ENCODE measurements around the gene INPP4A.

Gene INPP4A

DNA sequence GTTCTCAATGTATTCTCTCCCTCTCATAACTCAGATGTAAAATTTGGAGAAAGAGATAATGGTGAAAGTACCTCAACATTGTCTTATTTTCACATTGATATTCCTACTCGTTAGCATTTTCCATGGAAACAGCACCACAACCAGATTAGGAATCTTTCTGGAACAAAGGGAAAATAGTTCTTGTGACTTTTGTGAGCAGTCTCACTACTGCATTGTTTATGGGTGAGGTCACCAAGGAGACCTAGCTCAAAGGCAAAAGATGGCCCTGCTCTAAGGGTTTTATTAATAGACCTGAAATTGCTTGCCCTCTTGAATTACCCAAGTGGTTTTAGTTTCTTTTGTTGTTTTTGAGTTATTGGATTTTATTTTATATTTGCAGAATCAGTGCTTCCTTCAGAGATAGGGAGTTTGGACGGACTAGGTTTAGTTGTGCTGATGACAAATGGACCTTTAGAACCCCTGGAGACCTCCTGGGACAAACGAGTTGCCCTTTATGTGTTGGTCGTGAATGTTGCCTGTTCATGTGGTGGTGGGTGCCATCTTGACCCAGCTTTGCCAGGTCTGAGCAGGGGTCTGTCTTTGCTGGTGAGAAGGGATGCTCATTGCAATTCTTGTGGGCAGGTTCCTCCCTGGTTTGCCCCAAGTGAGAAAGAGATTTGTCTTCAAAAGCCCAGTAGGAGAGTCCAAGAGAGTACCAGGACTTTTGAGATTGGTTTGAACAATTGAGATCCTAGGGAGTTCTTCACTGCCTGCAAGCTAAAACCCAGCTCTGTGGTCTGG is 58.1 kb downstream of the INPP4A start:
- peaks cover 4% of the 10 kb centered on the region for H3K4me1 ChIP-seq (ENCODE audit: insufficient read depth, poor library complexity, severe bottlenecking)
- H3K4me3 ChIP-seq (ENCODE audit: severe bottlenecking): no peak overlapping the region
- H3K9me3 ChIP-seq (ENCODE audit: severe bottlenecking): no peaks in the 10 kb centered on the region
- no peaks in the 10 kb centered on the region for H3K36me3 ChIP-seq (ENCODE audit: low read depth)
- no peak for ATAC-seq (ENCODE audit: low read depth)
- H3K27ac ChIP-seq (ENCODE audit: poor library complexity, severe bottlenecking): no peak overlapping the region
- H3K27me3 ChIP-seq (ENCODE audit: insufficient read depth, poor library complexity, severe bottlenecking): no peaks in the 10 kb centered on the region
- DNase-seq (ENCODE audit: low spot score): no peak
- TF ChIP-seq, protein P1, sequence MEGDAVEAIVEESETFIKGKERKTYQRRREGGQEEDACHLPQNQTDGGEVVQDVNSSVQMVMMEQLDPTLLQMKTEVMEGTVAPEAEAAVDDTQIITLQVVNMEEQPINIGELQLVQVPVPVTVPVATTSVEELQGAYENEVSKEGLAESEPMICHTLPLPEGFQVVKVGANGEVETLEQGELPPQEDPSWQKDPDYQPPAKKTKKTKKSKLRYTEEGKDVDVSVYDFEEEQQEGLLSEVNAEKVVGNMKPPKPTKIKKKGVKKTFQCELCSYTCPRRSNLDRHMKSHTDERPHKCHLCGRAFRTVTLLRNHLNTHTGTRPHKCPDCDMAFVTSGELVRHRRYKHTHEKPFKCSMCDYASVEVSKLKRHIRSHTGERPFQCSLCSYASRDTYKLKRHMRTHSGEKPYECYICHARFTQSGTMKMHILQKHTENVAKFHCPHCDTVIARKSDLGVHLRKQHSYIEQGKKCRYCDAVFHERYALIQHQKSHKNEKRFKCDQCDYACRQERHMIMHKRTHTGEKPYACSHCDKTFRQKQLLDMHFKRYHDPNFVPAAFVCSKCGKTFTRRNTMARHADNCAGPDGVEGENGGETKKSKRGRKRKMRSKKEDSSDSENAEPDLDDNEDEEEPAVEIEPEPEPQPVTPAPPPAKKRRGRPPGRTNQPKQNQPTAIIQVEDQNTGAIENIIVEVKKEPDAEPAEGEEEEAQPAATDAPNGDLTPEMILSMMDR (IDR thresholded peaks at IDR 0.05; ENCODE audit: poor library complexity, severe bottlenecking): no peak

- no peaks in the 10 kb centered on the region for H3K36me3 ChIP-seq (ENCODE audit: low read depth)
- no peaks in the 10 kb centered on the region for H3K27me3 ChIP-seq (ENCODE audit: insufficient read depth, poor library complexity, severe bottlenecking)
- H3K27ac ChIP-seq (ENCODE audit: poor library complexity, severe bottlenecking): no peak overlapping the region
- TF ChIP-seq, protein P1 (IDR thresholded peaks at IDR 0.05; ENCODE audit: poor library complexity, severe bottlenecking): no peak
- ATAC-seq (ENCODE audit: low read depth) (no peak), DNase-seq (ENCODE audit: low spot score) (no peak)
- H3K9me3 ChIP-seq (ENCODE audit: severe bottlenecking): no peaks in the 10 kb centered on the region
- H3K4me3 ChIP-seq (ENCODE audit: severe bottlenecking): no peak overlapping the region
- peaks cover 4% of the 10 kb centered on the region for H3K4me1 ChIP-seq (ENCODE audit: insufficient read depth, poor library complexity, severe bottlenecking)
These were observed 58.9 kb downstream of the INPP4A start for GRCh38 chr2:98503481-98504105.

DNA sequence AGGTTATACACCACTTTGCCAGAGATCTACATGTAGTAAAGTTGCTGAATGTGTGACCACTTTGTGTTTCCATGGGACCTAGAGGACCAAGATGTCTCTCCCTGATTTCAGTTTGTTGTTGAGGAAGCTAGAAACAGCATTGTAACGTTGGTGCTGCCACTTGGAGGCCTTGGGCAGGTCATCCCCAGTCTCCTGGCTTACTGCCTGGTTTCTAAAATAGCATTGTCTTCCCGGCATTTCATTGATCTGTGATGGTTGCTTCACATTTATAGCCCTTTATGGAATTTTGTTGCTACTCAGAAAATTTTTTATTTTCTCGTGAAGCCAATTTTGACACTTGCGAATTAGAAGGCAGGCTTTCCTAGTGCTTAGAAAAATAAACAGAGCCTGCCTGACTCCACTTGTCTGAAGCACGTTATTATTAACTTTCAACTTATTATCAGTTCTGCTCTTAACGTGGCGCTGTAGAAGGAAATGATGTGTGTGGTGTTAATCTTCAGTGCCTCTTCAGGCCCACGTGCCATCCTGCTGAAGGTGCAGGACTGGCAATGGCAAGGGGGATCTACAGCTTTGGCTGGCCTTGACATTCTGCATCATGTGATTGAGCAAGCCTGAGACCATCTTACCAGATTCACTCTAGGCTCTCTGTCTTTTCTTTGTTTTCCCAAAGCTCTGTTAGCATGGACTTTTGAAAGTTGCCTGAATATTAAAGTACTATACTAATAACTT is 59.9 kb downstream of the INPP4A start:
- ATAC-seq (ENCODE audit: low read depth): no peak
- no peak overlapping the region for H3K27ac ChIP-seq (ENCODE audit: poor library complexity, severe bottlenecking)
- no peaks in the 10 kb centered on the region for H3K36me3 ChIP-seq (ENCODE audit: low read depth)
- H3K4me3 ChIP-seq (ENCODE audit: severe bottlenecking): no peak overlapping the region
- H3K9me3 ChIP-seq (ENCODE audit: severe bottlenecking): no peaks in the 10 kb centered on the region
- no peaks in the 10 kb centered on the region for H3K27me3 ChIP-seq (ENCODE audit: insufficient read depth, poor library complexity, severe bottlenecking)
- peaks cover 4% of the 10 kb centered on the region for H3K4me1 ChIP-seq (ENCODE audit: insufficient read depth, poor library complexity, severe bottlenecking)
- DNase-seq (ENCODE audit: low spot score): no peak
- TF ChIP-seq, protein P1 (IDR thresholded peaks at IDR 0.05; ENCODE audit: poor library complexity, severe bottlenecking): no peak

DNA sequence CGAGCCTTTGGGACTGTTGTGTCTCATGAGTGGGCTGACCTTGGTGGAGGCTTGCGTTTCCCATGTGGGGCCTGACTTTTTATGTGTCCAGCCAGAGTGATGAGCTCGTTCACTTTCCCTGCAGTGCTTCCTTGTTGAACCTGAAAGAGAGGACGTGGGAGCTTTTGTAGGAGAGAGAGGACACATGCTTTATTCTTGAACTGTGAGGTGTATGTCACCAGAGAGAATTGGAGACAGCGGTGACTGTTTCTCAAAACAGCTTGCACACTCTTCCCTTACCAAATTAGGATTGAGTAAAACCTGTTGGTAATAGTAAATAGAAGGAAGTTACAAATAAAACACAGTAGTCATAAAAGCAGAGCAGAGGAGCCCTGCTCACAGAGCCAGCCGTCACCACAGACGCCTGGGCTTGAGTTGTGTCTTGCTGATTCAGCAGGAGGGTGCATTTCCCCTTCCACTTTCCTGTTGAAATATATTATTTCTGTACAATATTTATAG is 60.7 kb downstream of the INPP4A start:
- Histone ChIP-seq H3K4me1 (ENCODE audit: insufficient read depth, poor library complexity, severe bottlenecking) (peaks cover 4% of the 10 kb centered on the region), H3K9me3 (ENCODE audit: severe bottlenecking) (no peaks in the 10 kb centered on the region), H3K4me3 (ENCODE audit: severe bottlenecking) (no peak overlapping the region), H3K27me3 (ENCODE audit: insufficient read depth, poor library complexity, severe bottlenecking) (no peaks in the 10 kb centered on the region), H3K27ac (ENCODE audit: poor library complexity, severe bottlenecking) (no peak overlapping the region), H3K36me3 (ENCODE audit: low read depth) (no peaks in the 10 kb centered on the region)
- TF ChIP-seq, protein P1 (IDR thresholded peaks at IDR 0.05; ENCODE audit: poor library complexity, severe bottlenecking): no peak
- DNase-seq (ENCODE audit: low spot score) (no peak), ATAC-seq (ENCODE audit: low read depth) (no peak)

Data from RWPE2 (cell line).